Neural cell (in vitro differentiated cells): Measurements from ENCODE around the gene P2RY6. TPM values are rescaled to one million over a fixed set of nuclear protein-coding genes. Genes with fewer than 3 reads are reported as not detected.

Source experiments
- H2AFZ ChIP-seq: fragments of 200-600, 300-800 bp; sonication (generic), shearing (Covaris generic); 2 replicates; pipeline ENCODE4 v1.6.0; 2014; ENCODE audit warnings: low read depth, mild to moderate bottlenecking, antibody characterized with exemption, low read length, moderate library complexity
- H3F3A ChIP-seq: fragments of 200-600 bp; shearing (Covaris generic); 2 replicates; pipeline ENCODE4 v1.6.1; 2016; ENCODE audit warnings: mild to moderate bottlenecking, moderate library complexity, mixed read lengths, antibody characterized with exemption, low read length; ENCODE audit not compliant: insufficient read depth, poor library complexity, severe bottlenecking
- H3K27ac ChIP-seq: fragments of 200-600, 300-800 bp; sonication (generic), shearing (Covaris generic); 2 replicates; pipeline ENCODE4 v1.5.1; 2014; ENCODE audit warnings: mild to moderate bottlenecking, low read length, moderate library complexity
- H3K27me3 ChIP-seq: fragments of 300-800, 200-600 bp; sonication (generic), shearing (Covaris generic); 2 replicates; pipeline ENCODE4 v1.6.0; 2014; ENCODE audit warnings: mild to moderate bottlenecking, low read depth, low read length, moderate library complexity; ENCODE audit not compliant: insufficient read depth
- H3K36me3 ChIP-seq: fragments of 300-800, 200-600 bp; sonication (generic), shearing (Covaris generic); 2 replicates; pipeline ENCODE4 v1.5.1; 2014; ENCODE audit warnings: mild to moderate bottlenecking, antibody characterized with exemption, low read length, moderate library complexity; ENCODE audit not compliant: insufficient read depth
- H3K4me2 ChIP-seq: fragments of 300-800, 200-600 bp; sonication (generic), shearing (Covaris generic); 2 replicates; pipeline ENCODE4 v1.6.0; 2014; ENCODE audit warnings: mild to moderate bottlenecking, low read length
- H3K4me3 ChIP-seq: fragments of 300-800, 200-600 bp; sonication (generic), shearing (Covaris generic); 2 replicates; pipeline ENCODE4 v1.5.1; 2014; ENCODE audit warnings: mild to moderate bottlenecking, low read length, moderate library complexity
- H3K79me2 ChIP-seq: fragments of 200-600 bp; shearing (Covaris generic); replicated peaks from 2 replicates; pipeline ENCODE4 v1.6.0; 2014; ENCODE audit warnings: mild to moderate bottlenecking, low read length, moderate library complexity; ENCODE audit not compliant: insufficient read depth
- H3K9ac ChIP-seq: fragments of 300-800, 200-600 bp; sonication (generic), shearing (Covaris generic); 2 replicates; pipeline ENCODE4 v1.6.1; 2016; ENCODE audit warnings: mild to moderate bottlenecking, low read length, mixed read lengths
- H3K9me2 ChIP-seq: fragments of 200-600 bp; shearing (Covaris generic); 2 replicates; pipeline ENCODE4 v1.6.1; 2016; ENCODE audit warnings: mild to moderate bottlenecking, low read length, mixed read lengths; ENCODE audit not compliant: insufficient read depth
- H3K9me3 ChIP-seq: fragments of 200-600, 300-800 bp; sonication (generic), shearing (Covaris generic); 2 replicates; pipeline ENCODE4 v1.6.1; 2016; ENCODE audit warnings: mild to moderate bottlenecking, mixed run types, low read length, moderate library complexity, mixed read lengths
- H4K20me1 ChIP-seq: fragments of 200-600 bp; shearing (Covaris generic); 2 replicates; pipeline ENCODE4 v1.6.1; 2016; ENCODE audit warnings: mild to moderate bottlenecking, mixed run types; ENCODE audit not compliant: insufficient read depth
- EP300 ChIP-seq: fragments of 450-650 bp; conservative IDR thresholded peaks from 2 replicates; pipeline ENCODE4 v1.6.1; 2014; ENCODE audit warnings: antibody characterized with exemption, mild to moderate bottlenecking, moderate library complexity; ENCODE audit not compliant: poor library complexity, severe bottlenecking
- EZH2 ChIP-seq: fragments of 200-600, 300-800 bp; shearing (Covaris generic), sonication (generic); IDR thresholded peaks from 2 replicates; pipeline ENCODE4 v1.6.1; 2014; ENCODE audit warnings: antibody characterized with exemption, low read length, borderline replicate concordance, mild to moderate bottlenecking; ENCODE audit not compliant: insufficient read depth, poor library complexity, severe bottlenecking
- MXI1 ChIP-seq: fragments of 450-650 bp; conservative IDR thresholded peaks from 2 replicates; pipeline ENCODE4 v1.6.1; 2014; ENCODE audit warnings: antibody characterized with exemption, mild to moderate bottlenecking; ENCODE audit not compliant: poor library complexity, severe bottlenecking
- RAD21 ChIP-seq: fragments of 450-650 bp; conservative IDR thresholded peaks from 2 replicates; pipeline ENCODE4 v1.6.1; 2014; ENCODE audit warnings: antibody characterized with exemption, mild to moderate bottlenecking, moderate library complexity
- SMC3 ChIP-seq: fragments of 450-650 bp; conservative IDR thresholded peaks from 2 replicates; pipeline ENCODE4 v1.6.1; 2014; ENCODE audit warnings: antibody characterized with exemption, mild to moderate bottlenecking, moderate library complexity; ENCODE audit not compliant: poor library complexity
- TAF1 ChIP-seq: IDR thresholded peaks from 2 replicates; pipeline ENCODE4 v1.6.1; 2012; ENCODE audit warnings: low read depth
- polyA plus RNA-seq: library from polyadenylated mRNA; depleted of rRNA; stranded (reverse); fragments of >200 nt; gene quantifications from 2 replicates; pipeline ENCODE4 v1.2.3, GENCODE V29; 2014
- TF ChIP-seq, protein P1 (sequence below): IDR thresholded peaks from 2 replicates; pipeline ENCODE4 v1.6.1; 2012; ENCODE audit warnings: borderline replicate concordance
- TF ChIP-seq, protein P2 (sequence below): fragments of 450-650 bp; IDR thresholded peaks from 2 replicates; pipeline ENCODE4 v1.5.1; 2014; ENCODE audit warnings: antibody characterized with exemption, mild to moderate bottlenecking, moderate library complexity; ENCODE audit not compliant: poor library complexity, severe bottlenecking

The P2RY6 gene
- polyA plus RNA-seq, 1 donor from 2014 or later: not detected

DNA sequence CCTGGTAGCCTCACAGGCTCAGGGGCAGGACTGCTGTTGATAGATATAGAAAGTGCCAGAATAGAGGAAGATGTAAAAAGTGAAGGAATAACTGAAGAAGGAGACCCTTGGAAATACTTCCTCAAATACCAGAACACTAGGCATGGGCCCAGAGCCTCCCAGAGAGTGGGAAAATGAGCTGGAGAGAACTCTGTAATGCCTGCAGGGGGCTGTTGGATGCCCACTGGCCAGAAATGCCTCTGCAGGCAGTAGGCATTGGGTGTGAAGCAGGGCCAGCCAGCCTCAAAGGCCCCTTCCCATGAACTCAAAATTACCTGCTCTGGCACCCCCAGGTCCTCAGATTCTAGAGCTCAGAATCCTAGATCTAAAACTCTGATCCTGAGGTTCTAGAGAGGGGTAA is 38.9 kb upstream of the P2RY6 start:
- no peak overlapping the region for H3K27ac ChIP-seq
- H4K20me1 ChIP-seq: no peaks in the 10 kb centered on the region
- H3K9me2 ChIP-seq: no peaks in the 10 kb centered on the region
- no peak overlapping the region for H3K4me3 ChIP-seq
- no peak overlapping the region for H3K4me2 ChIP-seq
- TF ChIP-seq EZH2: no peak
- TF ChIP-seq SMC3: no peak
- TF ChIP-seq MXI1: no peak
- TF ChIP-seq, protein P1, sequence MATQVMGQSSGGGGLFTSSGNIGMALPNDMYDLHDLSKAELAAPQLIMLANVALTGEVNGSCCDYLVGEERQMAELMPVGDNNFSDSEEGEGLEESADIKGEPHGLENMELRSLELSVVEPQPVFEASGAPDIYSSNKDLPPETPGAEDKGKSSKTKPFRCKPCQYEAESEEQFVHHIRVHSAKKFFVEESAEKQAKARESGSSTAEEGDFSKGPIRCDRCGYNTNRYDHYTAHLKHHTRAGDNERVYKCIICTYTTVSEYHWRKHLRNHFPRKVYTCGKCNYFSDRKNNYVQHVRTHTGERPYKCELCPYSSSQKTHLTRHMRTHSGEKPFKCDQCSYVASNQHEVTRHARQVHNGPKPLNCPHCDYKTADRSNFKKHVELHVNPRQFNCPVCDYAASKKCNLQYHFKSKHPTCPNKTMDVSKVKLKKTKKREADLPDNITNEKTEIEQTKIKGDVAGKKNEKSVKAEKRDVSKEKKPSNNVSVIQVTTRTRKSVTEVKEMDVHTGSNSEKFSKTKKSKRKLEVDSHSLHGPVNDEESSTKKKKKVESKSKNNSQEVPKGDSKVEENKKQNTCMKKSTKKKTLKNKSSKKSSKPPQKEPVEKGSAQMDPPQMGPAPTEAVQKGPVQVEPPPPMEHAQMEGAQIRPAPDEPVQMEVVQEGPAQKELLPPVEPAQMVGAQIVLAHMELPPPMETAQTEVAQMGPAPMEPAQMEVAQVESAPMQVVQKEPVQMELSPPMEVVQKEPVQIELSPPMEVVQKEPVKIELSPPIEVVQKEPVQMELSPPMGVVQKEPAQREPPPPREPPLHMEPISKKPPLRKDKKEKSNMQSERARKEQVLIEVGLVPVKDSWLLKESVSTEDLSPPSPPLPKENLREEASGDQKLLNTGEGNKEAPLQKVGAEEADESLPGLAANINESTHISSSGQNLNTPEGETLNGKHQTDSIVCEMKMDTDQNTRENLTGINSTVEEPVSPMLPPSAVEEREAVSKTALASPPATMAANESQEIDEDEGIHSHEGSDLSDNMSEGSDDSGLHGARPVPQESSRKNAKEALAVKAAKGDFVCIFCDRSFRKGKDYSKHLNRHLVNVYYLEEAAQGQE: no peak
- no peak for TF ChIP-seq EP300
- no peak for TF ChIP-seq TAF1
- TF ChIP-seq, protein P2, sequence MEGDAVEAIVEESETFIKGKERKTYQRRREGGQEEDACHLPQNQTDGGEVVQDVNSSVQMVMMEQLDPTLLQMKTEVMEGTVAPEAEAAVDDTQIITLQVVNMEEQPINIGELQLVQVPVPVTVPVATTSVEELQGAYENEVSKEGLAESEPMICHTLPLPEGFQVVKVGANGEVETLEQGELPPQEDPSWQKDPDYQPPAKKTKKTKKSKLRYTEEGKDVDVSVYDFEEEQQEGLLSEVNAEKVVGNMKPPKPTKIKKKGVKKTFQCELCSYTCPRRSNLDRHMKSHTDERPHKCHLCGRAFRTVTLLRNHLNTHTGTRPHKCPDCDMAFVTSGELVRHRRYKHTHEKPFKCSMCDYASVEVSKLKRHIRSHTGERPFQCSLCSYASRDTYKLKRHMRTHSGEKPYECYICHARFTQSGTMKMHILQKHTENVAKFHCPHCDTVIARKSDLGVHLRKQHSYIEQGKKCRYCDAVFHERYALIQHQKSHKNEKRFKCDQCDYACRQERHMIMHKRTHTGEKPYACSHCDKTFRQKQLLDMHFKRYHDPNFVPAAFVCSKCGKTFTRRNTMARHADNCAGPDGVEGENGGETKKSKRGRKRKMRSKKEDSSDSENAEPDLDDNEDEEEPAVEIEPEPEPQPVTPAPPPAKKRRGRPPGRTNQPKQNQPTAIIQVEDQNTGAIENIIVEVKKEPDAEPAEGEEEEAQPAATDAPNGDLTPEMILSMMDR: no peak
- H3K9me3 ChIP-seq: no peaks in the 10 kb centered on the region
- no peak overlapping the region for H2AFZ ChIP-seq
- no peak overlapping the region for H3K9ac ChIP-seq
- H3K36me3 ChIP-seq: no peaks in the 10 kb centered on the region
- no peaks in the 10 kb centered on the region for H3K79me2 ChIP-seq
- H3K27me3 ChIP-seq: no peaks in the 10 kb centered on the region
- no peaks in the 10 kb centered on the region for H3F3A ChIP-seq

DNA sequence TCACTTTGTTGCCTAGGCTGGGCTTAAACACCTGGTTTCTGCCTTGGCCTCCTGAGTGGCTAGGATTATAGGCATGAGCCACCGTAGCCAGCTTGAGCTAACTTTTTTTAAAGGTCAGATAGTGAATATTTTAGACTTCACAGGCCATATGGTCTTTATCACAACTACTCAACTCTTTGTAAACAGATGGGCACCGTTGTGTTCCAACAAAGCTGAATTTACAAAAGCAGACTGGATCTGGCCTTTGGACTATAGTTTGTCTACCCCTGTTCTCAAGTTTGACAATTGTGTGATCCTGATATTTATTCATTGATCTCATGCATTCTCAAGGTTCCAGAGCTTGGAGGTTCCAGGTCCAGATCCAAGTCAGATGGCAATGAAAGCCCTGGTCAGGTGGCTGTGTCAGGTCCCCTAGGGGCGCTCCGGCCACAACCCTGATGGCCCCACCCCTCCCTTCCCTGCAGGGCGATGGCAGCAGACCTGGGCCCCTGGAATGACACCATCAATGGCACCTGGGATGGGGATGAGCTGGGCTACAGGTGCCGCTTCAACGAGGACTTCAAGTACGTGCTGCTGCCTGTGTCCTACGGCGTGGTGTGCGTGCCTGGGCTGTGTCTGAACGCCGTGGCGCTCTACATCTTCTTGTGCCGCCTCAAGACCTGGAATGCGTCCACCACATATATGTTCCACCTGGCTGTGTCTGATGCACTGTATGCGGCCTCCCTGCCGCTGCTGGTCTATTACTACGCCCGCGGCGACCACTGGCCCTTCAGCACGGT is 38.3 kb upstream of the P2RY6 start:
- Histone ChIP-seq H3K4me3 (no peak overlapping the region), H3K79me2 (no peaks in the 10 kb centered on the region), H3K27me3 (no peaks in the 10 kb centered on the region), H3K9me3 (no peaks in the 10 kb centered on the region), H3K9ac (no peak overlapping the region), H3K27ac (no peak overlapping the region), H2AFZ (no peak overlapping the region), H3K9me2 (no peaks in the 10 kb centered on the region), H4K20me1 (no peaks in the 10 kb centered on the region), H3K4me2 (no peak overlapping the region), H3K36me3 (no peaks in the 10 kb centered on the region), H3F3A (no peaks in the 10 kb centered on the region)
- no peak for TF ChIP-seq EZH2
- TF ChIP-seq, protein P1: no peak
- TF ChIP-seq EP300: no peak
- TF ChIP-seq, protein P2: no peak
- TF ChIP-seq RAD21: no peak
- TF ChIP-seq TAF1: no peak
